RKO (cell line): Measurements from ENCODE around the gene KRT15.

Experiments
- DNase-seq: peaks from one replicate; pipeline ENCODE4 v3.0.0-alpha.2; 2016; ENCODE audit warnings: low spot score

KRT15 gene

GRCh38 chr17:41504246-41504977, 14.3 kb downstream of the KRT15 start:
- no peak for DNase-seq

- DNase-seq = no peak
These were observed 15.5 kb downstream of the KRT15 start for GRCh38 chr17:41503202-41503601.

GRCh38 chr17:41500131-41500911, 18.4 kb downstream of the KRT15 start:
- peak; percentile 60 for DNase-seq

- no peak for DNase-seq
These were observed 19.0 kb downstream of the KRT15 start for GRCh38 chr17:41499714-41500113.

- no peak for DNase-seq
These were observed 20.4 kb downstream of the KRT15 start for GRCh38 chr17:41498276-41498675.

GRCh38 chr17:41496803-41497484, 21.7 kb downstream of the KRT15 start:
- peak; percentile 85 for DNase-seq

GRCh38 chr17:41494524-41494923, 24.2 kb downstream of the KRT15 start:
- DNase-seq = no peak

GRCh38 chr17:41492771-41493170, 25.9 kb downstream of the KRT15 start:
- no peak for DNase-seq

GRCh38 chr17:41492351-41492750, 26.3 kb downstream of the KRT15 start:
- no peak for DNase-seq

- no peak for DNase-seq
These were observed 27.2 kb downstream of the KRT15 start for GRCh38 chr17:41491476-41491875.

- no peak for DNase-seq
These were observed 28.4 kb downstream of the KRT15 start for GRCh38 chr17:41490000-41490990.

GRCh38 chr17:41489531-41489930, 29.2 kb downstream of the KRT15 start, which contains the start of gene KRT36:
Gene KRT36, minus strand, starts transcription at chr17:41489910. Its CDS starts 46 bp downstream, at chr17:41489864.
- DNase-seq = no peak

- DNase-seq = no peak
These were observed 31.7 kb downstream of the KRT15 start for GRCh38 chr17:41486809-41487530.

GRCh38 chr17:41486316-41486715, 32.4 kb downstream of the KRT15 start:
- DNase-seq = no peak

GRCh38 chr17:41484920-41485904, 33.5 kb downstream of the KRT15 start:
- no peak for DNase-seq

GRCh38 chr17:41483991-41484826, 34.5 kb downstream of the KRT15 start:
- no peak for DNase-seq

GRCh38 chr17:41483531-41483930, 35.2 kb downstream of the KRT15 start:
- no peak for DNase-seq

GRCh38 chr17:41481036-41481435, 37.7 kb downstream of the KRT15 start, which contains the start of gene KRT35:
Gene KRT35, minus strand, starts transcription at chr17:41481151. Its CDS starts 54 bp downstream, at chr17:41481097.
- DNase-seq = no peak

- no peak for DNase-seq
These were observed 38.1 kb downstream of the KRT15 start for GRCh38 chr17:41480581-41480980.
